GM12878 (cell line): ENCODE measurements around the gene PSMB8. TPM values are rescaled to one million over a fixed set of nuclear protein-coding genes. Genes with fewer than 3 reads are reported as not detected.

Experiments
- ATAC-seq: fragments of 200-7000 bp; cut with Tn5 transposase; 3 replicates; pipeline ENCODE4 v1.9.1; 2020; ENCODE audit warnings: mild to moderate bottlenecking, moderate library complexity
- BruUV-seq: library from RNA; stranded (reverse); fragments of 400-500 nt; replicated peaks from 2 replicates; lab custom pipeline; 2021; lab: Mats Ljungman, UMichigan
- CTCF ChIA-PET: fragments of 300-600 bp; sonication (Branson Sonifier 250); formaldehyde crosslinking; extraction: SDS; loops from one replicate; lab custom pipeline; 2021; ENCODE audit warnings: inconsistent platforms; lab: Yijun Ruan, JAX
- POLR2A ChIA-PET: fragments of 350-600 bp; formaldehyde crosslinking; extraction: SDS; loops from one replicate; lab custom pipeline; 2021; ENCODE audit warnings: inconsistent platforms; lab: Charles Lee
- RAD21 ChIA-PET: fragments of 300-600 bp; sonication (Branson Sonifier 250); formaldehyde crosslinking; loops from one replicate; lab custom pipeline; 2023; ENCODE audit warnings: antibody characterized with exemption; ENCODE audit not compliant: unreplicated experiment; lab: Charles Lee
- SMC1A ChIA-PET: fragments of 300-600 bp; sonication (Branson Sonifier 250); formaldehyde crosslinking; loops from one replicate; lab custom pipeline; 2023; ENCODE audit not compliant: unreplicated experiment, uncharacterized antibody; lab: Charles Lee
- DNase-seq: peaks from one replicate; pipeline ENCODE4 v3.0.0-alpha.2; 2011; ENCODE audit warnings: low read depth, low spot score
- FAIRE-seq: peaks from 3 replicates; lab custom pipeline; 2011; peaks lifted over from hg19 to GRCh38; lab: Jason Lieb, UNC
- H2AFZ ChIP-seq: 2 replicates; pipeline ENCODE4 v1.6.0; 2011; ENCODE audit warnings: low read depth, low read length, control low read depth; ENCODE audit not compliant: control insufficient read depth
- H3K27ac ChIP-seq: 2 replicates; pipeline ENCODE4 v1.5.1; 2011; ENCODE audit warnings: control low read depth; ENCODE audit not compliant: control insufficient read depth, insufficient read depth
- H3K27me3 ChIP-seq, 2 experiments: replicated peaks in 1 of 2; 2 replicates each; pipeline versions ENCODE4 v1.6.0 to v1.6.1; 2011; ENCODE audit warnings: low read length in 1 of 2; ENCODE audit not compliant: control insufficient read depth in 2 of 2, insufficient read depth in 2 of 2
- H3K36me3 ChIP-seq, 2 experiments: 2 replicates each; pipeline ENCODE4 v1.5.1; 2011; ENCODE audit warnings: low read length in 1 of 2; ENCODE audit not compliant: control insufficient read depth in 2 of 2, insufficient read depth in 2 of 2
- H3K4me1 ChIP-seq: 2 replicates; pipeline ENCODE4 v1.6.1; 2011; ENCODE audit warnings: mild to moderate bottlenecking, low read length, moderate library complexity, mixed read lengths; ENCODE audit not compliant: control insufficient read depth, insufficient read depth
- H3K4me2 ChIP-seq: 2 replicates; pipeline ENCODE4 v1.6.0; 2011; ENCODE audit warnings: control low read depth; ENCODE audit not compliant: control insufficient read depth, insufficient read depth
- H3K4me3 ChIP-seq: fragments of 200-600 bp; sonication (generic); 2 replicates; pipeline ENCODE4 v1.5.1; 2016
- H3K79me2 ChIP-seq: 2 replicates; pipeline ENCODE4 v1.6.0; 2011; ENCODE audit warnings: low read length; ENCODE audit not compliant: control insufficient read depth, insufficient read depth
- H3K9ac ChIP-seq: 2 replicates; pipeline ENCODE4 v1.8.0; 2011; ENCODE audit warnings: low read length, control low read depth, mixed read lengths; ENCODE audit not compliant: control insufficient read depth, insufficient read depth
- H3K9me3 ChIP-seq: replicated peaks from 3 replicates; pipeline ENCODE4 v1.5.1; 2011; ENCODE audit warnings: mild to moderate bottlenecking, low read length; ENCODE audit not compliant: control insufficient read depth, insufficient read depth
- H4K20me1 ChIP-seq: 2 replicates; pipeline ENCODE4 v1.6.0; 2011; ENCODE audit not compliant: control insufficient read depth, insufficient read depth
- ATF7 ChIP-seq: fragments of 450-650 bp; IDR thresholded peaks from 2 replicates; pipeline ENCODE4 v1.6.1; 2016; ENCODE audit warnings: low read depth, mild to moderate bottlenecking
- BCL11A ChIP-seq: IDR thresholded peaks from 2 replicates; pipeline ENCODE4 v1.6.1; 2011; ENCODE audit warnings: low read depth, low read length
- CEBPB ChIP-seq, 2 experiments: fragments of 150-350 bp in 1 of 2; IDR thresholded peaks; 2 replicates each; pipeline ENCODE4 v1.6.1; 2012 to 2014; ENCODE audit warnings: low read depth in 2 of 2, low read length in 2 of 2, borderline replicate concordance in 1 of 2, inconsistent platforms in 1 of 2
- CHD2 ChIP-seq: IDR thresholded peaks from 2 replicates; pipeline ENCODE4 v1.6.1; 2011; ENCODE audit warnings: low read depth, low read length, improper control_type of control experiment, borderline replicate concordance
- CREB1 ChIP-seq: IDR thresholded peaks from 2 replicates; pipeline ENCODE4 v1.6.1; 2012; ENCODE audit warnings: low read depth, mild to moderate bottlenecking, inconsistent platforms
- CREM ChIP-seq: IDR thresholded peaks from 2 replicates; pipeline ENCODE4 v1.6.1; 2014; ENCODE audit warnings: antibody characterized with exemption, low read depth
- FOXM1 ChIP-seq: IDR thresholded peaks from 2 replicates; pipeline ENCODE4 v1.6.1; 2012; ENCODE audit warnings: low read depth, mild to moderate bottlenecking, inconsistent platforms, low read length, moderate library complexity
- HDAC6 ChIP-seq: fragments of 200-600 bp; sonication (generic); IDR thresholded peaks from one replicate; pipeline ENCODE4 v1.8.0; 2017; ENCODE audit warnings: antibody characterized with exemption; ENCODE audit not compliant: unreplicated experiment
- LARP7 ChIP-seq: fragments of 450-650 bp; IDR thresholded peaks from 2 replicates; pipeline ENCODE4 v1.6.1; 2017; ENCODE audit warnings: mild to moderate bottlenecking
- MEF2A ChIP-seq: IDR thresholded peaks from 2 replicates; pipeline ENCODE4 v1.6.1; 2011; ENCODE audit warnings: low read depth, mild to moderate bottlenecking, low read length, moderate library complexity; ENCODE audit not compliant: insufficient read depth
- NFIC ChIP-seq: IDR thresholded peaks from 2 replicates; pipeline ENCODE4 v1.6.1; 2012; ENCODE audit warnings: low read depth, mild to moderate bottlenecking, inconsistent platforms, low read length, moderate library complexity
- NR2C1 ChIP-seq: fragments of 450-650 bp; IDR thresholded peaks from 2 replicates; pipeline ENCODE4 v1.6.1; 2017; ENCODE audit warnings: antibody characterized with exemption, mild to moderate bottlenecking, moderate library complexity
- SIN3A ChIP-seq: IDR thresholded peaks from 2 replicates; pipeline ENCODE4 v1.6.1; 2012; ENCODE audit warnings: low read depth, low read length, improper control_type of control experiment
- WGBS: methylation state at CpG from one replicate; pipeline ENCODE4 v1.1.6; 2016; ENCODE audit warnings: low lambda C conversion rate; ENCODE audit not compliant: insufficient replicate concordance, insufficient coverage; ENCODE audit errors: missing lambda C conversion rate; 5-methylcytosine and 5-hydroxymethylcytosine counted together
- in situ Hi-C: fragments of 300-500 bp; cut with MboI; formaldehyde crosslinking; loops from 9 replicates; pipeline ENCODE4 v1.14.3; 2018; ENCODE audit warnings: mixed read lengths
- intact Hi-C: fragments of 100-400 bp; cut with micrococcal nuclease; formaldehyde crosslinking; loops from one replicate; pipeline ENCODE4 v1.14.2; 2022; ENCODE audit not compliant: unreplicated experiment
- polyA plus RNA-seq, 11 experiments: library from polyadenylated mRNA; depleted of rRNA in 4 of 11; unstranded in 6 of 11; stranded (reverse) in 5 of 11; fragments of >200 nt; fragmentation: Nextera tagmentation in 4 of 11; fragmentation: Illumina TruSeq in 1 of 11; extraction: Ambion mirVana in 4 of 11; extraction: Trizol in 1 of 11; gene quantifications; 1 replicate in 1 of 11; 2 replicates in 10 of 11; pipeline versions ENCODE4 v1.2.1 to v1.2.3, GENCODE V29; 2011 to 2016; ENCODE audit warnings: inconsistent platforms in 2 of 11, missing spikeins in 2 of 11, low read depth in 1 of 11
- total RNA-seq, 4 experiments: library from RNA; depleted of rRNA in 3 of 4; stranded (reverse); fragments of >200 nt in 3 of 4; fragmentation: Illumina TruSeq in 1 of 4; extraction: Trizol in 1 of 4; gene quantifications; 2 replicates each; pipeline versions ENCODE4 v1.2.1 to v1.2.3, GENCODE V29; 2013 to 2021
- TF ChIP-seq, protein P1 (sequence below): IDR thresholded peaks from 2 replicates; pipeline ENCODE4 v1.6.1; 2012; ENCODE audit warnings: improper control_type of control experiment, low read depth, low read length; ENCODE audit not compliant: insufficient replicate concordance
- TF ChIP-seq, protein P2 (sequence below): IDR thresholded peaks from 2 replicates; pipeline ENCODE4 v1.6.1; 2012; ENCODE audit warnings: low read length, inconsistent platforms

Gene PSMB8
- total and polyA plus RNA-seq, 10 of the 15 experiments (the other 5 are each of a cell fraction or from before 2014, with no cell fraction given) = 304 to 557 (median 379) TPM

DNA sequence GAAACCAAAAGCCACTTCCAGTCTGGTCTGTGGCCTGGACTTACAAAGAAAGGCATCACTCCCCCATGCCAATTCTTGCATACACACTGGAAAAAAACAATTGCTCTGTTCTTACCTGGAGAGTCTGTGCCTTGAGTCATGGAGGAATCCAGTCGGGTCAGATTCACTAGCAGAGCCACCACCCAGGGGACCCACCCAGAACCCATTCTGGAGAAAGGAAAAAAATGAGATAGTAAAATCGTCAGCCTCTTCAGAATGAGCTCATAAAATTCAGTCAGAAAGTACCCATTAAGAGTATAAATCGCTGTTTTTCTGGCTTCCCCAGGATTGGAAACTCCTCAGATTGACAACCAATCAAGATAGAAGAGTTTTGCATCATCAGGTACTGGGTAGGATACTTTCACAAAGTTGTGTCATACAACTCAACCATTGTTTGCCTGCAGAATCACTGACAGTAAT lies 27.1 kb downstream of the PSMB8 start, which contains the start of gene HLA-DOB (continued):
- TF ChIP-seq SIN3A (0 out of 2 replicates have a peak, but pooled peaks have one; percentile 33), CREB1 (peak; percentile 95), CEBPB (IDR thresholded peaks at IDR 0.05; ENCODE audit: borderline replicate concordance in 1 of 2, low read depth in 2 of 2, low read length in 2 of 2) (peak in 1 of 2 experiments; percentile 31; a peak in 1 of 4 replicates), CREM (peak; percentile 91), HDAC6 (no peak)
- TF ChIP-seq, protein P1, sequence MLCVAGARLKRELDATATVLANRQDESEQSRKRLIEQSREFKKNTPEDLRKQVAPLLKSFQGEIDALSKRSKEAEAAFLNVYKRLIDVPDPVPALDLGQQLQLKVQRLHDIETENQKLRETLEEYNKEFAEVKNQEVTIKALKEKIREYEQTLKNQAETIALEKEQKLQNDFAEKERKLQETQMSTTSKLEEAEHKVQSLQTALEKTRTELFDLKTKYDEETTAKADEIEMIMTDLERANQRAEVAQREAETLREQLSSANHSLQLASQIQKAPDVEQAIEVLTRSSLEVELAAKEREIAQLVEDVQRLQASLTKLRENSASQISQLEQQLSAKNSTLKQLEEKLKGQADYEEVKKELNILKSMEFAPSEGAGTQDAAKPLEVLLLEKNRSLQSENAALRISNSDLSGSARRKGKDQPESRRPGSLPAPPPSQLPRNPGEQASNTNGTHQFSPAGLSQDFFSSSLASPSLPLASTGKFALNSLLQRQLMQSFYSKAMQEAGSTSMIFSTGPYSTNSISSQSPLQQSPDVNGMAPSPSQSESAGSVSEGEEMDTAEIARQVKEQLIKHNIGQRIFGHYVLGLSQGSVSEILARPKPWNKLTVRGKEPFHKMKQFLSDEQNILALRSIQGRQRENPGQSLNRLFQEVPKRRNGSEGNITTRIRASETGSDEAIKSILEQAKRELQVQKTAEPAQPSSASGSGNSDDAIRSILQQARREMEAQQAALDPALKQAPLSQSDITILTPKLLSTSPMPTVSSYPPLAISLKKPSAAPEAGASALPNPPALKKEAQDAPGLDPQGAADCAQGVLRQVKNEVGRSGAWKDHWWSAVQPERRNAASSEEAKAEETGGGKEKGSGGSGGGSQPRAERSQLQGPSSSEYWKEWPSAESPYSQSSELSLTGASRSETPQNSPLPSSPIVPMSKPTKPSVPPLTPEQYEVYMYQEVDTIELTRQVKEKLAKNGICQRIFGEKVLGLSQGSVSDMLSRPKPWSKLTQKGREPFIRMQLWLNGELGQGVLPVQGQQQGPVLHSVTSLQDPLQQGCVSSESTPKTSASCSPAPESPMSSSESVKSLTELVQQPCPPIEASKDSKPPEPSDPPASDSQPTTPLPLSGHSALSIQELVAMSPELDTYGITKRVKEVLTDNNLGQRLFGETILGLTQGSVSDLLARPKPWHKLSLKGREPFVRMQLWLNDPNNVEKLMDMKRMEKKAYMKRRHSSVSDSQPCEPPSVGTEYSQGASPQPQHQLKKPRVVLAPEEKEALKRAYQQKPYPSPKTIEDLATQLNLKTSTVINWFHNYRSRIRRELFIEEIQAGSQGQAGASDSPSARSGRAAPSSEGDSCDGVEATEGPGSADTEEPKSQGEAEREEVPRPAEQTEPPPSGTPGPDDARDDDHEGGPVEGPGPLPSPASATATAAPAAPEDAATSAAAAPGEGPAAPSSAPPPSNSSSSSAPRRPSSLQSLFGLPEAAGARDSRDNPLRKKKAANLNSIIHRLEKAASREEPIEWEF = no peak
- TF ChIP-seq, all 136 proteins: peak for 12

DNA sequence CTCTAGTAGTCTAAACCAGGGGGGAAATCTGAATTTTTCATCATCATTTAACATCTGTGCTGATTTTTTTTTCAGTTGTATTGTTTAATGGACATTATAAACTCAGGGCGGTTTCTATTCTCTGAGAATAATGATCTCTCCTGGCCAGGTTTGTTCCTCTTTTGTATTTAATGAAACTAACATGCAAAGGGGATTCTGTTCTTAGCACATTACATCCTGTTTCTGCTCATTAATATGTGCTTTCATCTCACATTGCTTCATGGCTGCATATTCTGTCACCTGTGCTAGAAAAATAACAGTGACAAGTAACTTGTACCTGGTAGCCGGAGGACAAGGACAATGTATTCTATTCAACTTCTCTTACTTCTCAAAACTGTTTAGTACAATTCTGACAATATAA lies 27.9 kb downstream of the PSMB8 start:
- peak; percentile 61 for DNase-seq
- peak; percentile 65 for FAIRE-seq
- H3K4me2 ChIP-seq = peak overlapping the region; percentile 98
- peaks cover 31% of the 10 kb centered on the region for H3K4me1 ChIP-seq
- peak overlapping the region; percentile 89 for H3K9ac ChIP-seq
- no peaks in the 10 kb centered on the region for H3K9me3 ChIP-seq
- H3K4me3 ChIP-seq = peak overlapping the region; percentile 73
- intact Hi-C loops = no loop called here
- in situ Hi-C loops = no loop called here
- H3K36me3 ChIP-seq = peaks cover 1 to 9% of the 10 kb centered on the region in 2 experiments; a peak in 3 of 4 replicates
- ChIA-PET POLR2A (interaction anchor here (3.0 kb wide), 1 partner anchor 29 kb away, joined by 10 read pairs; no protein-coding TSS in a partner anchor), CTCF (interaction anchor here (0.6 kb wide), 1 partner anchor 52 kb away, joined by 3 read pairs; no protein-coding TSS in a partner anchor), SMC1A (interaction anchor here (1.6 kb wide), 1 partner anchor 22 kb away, joined by 3 read pairs; no protein-coding TSS in a partner anchor), RAD21 (interaction anchor here (1.8 kb wide), 1 partner anchor 38 kb away, joined by 4 read pairs; the partner anchor contains the start of gene PSMB9)
- peak overlapping the region; percentile 98 for H3K27ac ChIP-seq
- peak; percentile 87 for ATAC-seq
- peaks cover 22% of the 10 kb centered on the region for H3K79me2 ChIP-seq
- no peaks in the 10 kb centered on the region for H4K20me1 ChIP-seq
- WGBS = 0% methylated on average over 2 of the region's 2 CpGs
- H2AFZ ChIP-seq = no peak overlapping the region; the same call in 1 of the 2 replicates
- BruUV-seq = TSS peak; percentile 57
- no peaks in the 10 kb centered on the region for H3K27me3 ChIP-seq
- TF ChIP-seq LARP7 = no peak
- TF ChIP-seq ATF7 = peak; percentile 67; the same call in 1 of the 2 replicates
- peak; percentile 72; the same call in 1 of the 2 replicates for TF ChIP-seq BCL11A
- 0 out of 2 replicates have a peak, but pooled peaks have one; percentile 35 for TF ChIP-seq FOXM1
- TF ChIP-seq, protein P2, sequence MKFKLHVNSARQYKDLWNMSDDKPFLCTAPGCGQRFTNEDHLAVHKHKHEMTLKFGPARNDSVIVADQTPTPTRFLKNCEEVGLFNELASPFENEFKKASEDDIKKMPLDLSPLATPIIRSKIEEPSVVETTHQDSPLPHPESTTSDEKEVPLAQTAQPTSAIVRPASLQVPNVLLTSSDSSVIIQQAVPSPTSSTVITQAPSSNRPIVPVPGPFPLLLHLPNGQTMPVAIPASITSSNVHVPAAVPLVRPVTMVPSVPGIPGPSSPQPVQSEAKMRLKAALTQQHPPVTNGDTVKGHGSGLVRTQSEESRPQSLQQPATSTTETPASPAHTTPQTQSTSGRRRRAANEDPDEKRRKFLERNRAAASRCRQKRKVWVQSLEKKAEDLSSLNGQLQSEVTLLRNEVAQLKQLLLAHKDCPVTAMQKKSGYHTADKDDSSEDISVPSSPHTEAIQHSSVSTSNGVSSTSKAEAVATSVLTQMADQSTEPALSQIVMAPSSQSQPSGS = peak; percentile 40; the same call in 1 of the 2 replicates
- 0 out of 2 replicates have a peak, but pooled peaks have one; percentile 38 for TF ChIP-seq MEF2A
- no peak for TF ChIP-seq CHD2
- no peak for TF ChIP-seq NR2C1
- 0 out of 2 replicates have a peak, but pooled peaks have one; percentile 20 for TF ChIP-seq NFIC
- TF ChIP-seq CREM = peak; percentile 16; the same call in 1 of the 2 replicates
